ENCODE data around the gene EDRF1. TPM values are rescaled to one million over a fixed set of nuclear protein-coding genes. Genes with fewer than 3 reads are reported as not detected.

Gene EDRF1
- total and polyA plus RNA-seq, 4 donors, result 7.5 to 27.8 (median 22.9) TPM

- ATAC-seq (ENCODE audit: low FRiP score), result no peak
- intact Hi-C loops (cut with DNase I), result loop anchor here (5.0 to 10.0 kb wide), 2 partner anchors 101 to 104 kb away; partner anchors contain the start of genes BCCIP (in 2 of the 2) and UROS (in 2 of the 2)
- WGBS, 2 donors, result 82 to 88% methylated on average over 6 of the region's 6 CpGs
Observed at GRCh38 chr10:125721035-125721434, 1.5 kb downstream of the EDRF1 start.

GRCh38 chr10:125722811-125723210 lies 3.3 kb downstream of the EDRF1 start:
- WGBS, 2 donors, result 96 to 98% methylated on average over 1 of the region's 1 CpG

More at GRCh38 chr10:125721035-125721434, 1.5 kb downstream of the EDRF1 start:
- H3K36me3 ChIP-seq (ENCODE audit: control insufficient read depth in 1 of 2, insufficient read depth in 2 of 2, low read length in 1 of 2), result peaks cover 3 to 4% of the 10 kb centered on the region in 2 donors
- H3K27ac ChIP-seq (ENCODE audit: low read depth in 1 of 2, low read length in 2 of 2), result no peak overlapping the region
- H3K4me1 ChIP-seq (ENCODE audit: control insufficient read depth in 1 of 2, insufficient read depth in 2 of 2, low read length in 2 of 2), result no peaks in the 10 kb centered on the region
- no peak overlapping the region for H3K4me3 ChIP-seq (ENCODE audit: low read length in 2 of 2)
- no peaks in the 10 kb centered on the region for H3K9me3 ChIP-seq (ENCODE audit: control insufficient read depth, low read length)
- no peak for DNase-seq
- H3K27me3 ChIP-seq (ENCODE audit: control insufficient read depth in 1 of 2, insufficient read depth in 2 of 2, low read length in 1 of 2), result no peaks in the 10 kb centered on the region

DNA sequence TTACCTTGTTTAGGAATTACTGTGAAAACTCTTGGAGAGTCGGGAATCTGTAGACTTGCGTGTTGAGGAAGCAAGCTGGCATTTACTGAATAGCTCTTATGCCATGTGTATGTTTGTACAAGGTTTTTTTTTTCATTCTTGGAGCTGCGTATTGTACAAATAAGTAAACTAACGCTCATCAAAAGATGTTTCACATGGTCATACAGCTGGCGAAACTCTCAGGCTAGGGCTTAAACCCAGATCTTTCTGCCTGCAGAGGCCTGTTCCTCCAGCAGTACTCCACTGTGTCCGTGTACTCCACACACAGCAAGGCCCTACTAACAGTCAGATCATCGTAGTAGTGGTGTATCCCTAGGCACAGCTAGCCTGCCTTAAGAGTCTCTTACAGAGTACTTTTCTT lies 7.4 kb downstream of the EDRF1 start:
- H3K4me1 ChIP-seq (ENCODE audit: control insufficient read depth in 1 of 2, insufficient read depth in 2 of 2, low read length in 2 of 2), result no peaks in the 10 kb centered on the region
- peaks cover 9 to 14% of the 10 kb centered on the region in 2 donors for H3K36me3 ChIP-seq (ENCODE audit: control insufficient read depth in 1 of 2, insufficient read depth in 2 of 2, low read length in 1 of 2)
- H3K27ac ChIP-seq (ENCODE audit: low read depth in 1 of 2, low read length in 2 of 2), result no peak overlapping the region
- WGBS, 2 donors, result 92 to 93% methylated on average over 7 of the region's 7 CpGs
- no peak overlapping the region for H3K4me3 ChIP-seq (ENCODE audit: low read length in 2 of 2)
- DNase-seq (no peak), ATAC-seq (ENCODE audit: low FRiP score) (no peak)
- intact Hi-C loops (cut with DNase I), result loop anchor here in 1 of 2 donors (10.0 kb wide), 1 partner anchor 98 kb away; the partner anchor contains the start of genes BCCIP and UROS
- no peaks in the 10 kb centered on the region for H3K27me3 ChIP-seq (ENCODE audit: control insufficient read depth in 1 of 2, insufficient read depth in 2 of 2, low read length in 1 of 2)
- no peaks in the 10 kb centered on the region for H3K9me3 ChIP-seq (ENCODE audit: control insufficient read depth, low read length)

More at GRCh38 chr10:125722811-125723210, 3.3 kb downstream of the EDRF1 start:
- Histone ChIP-seq H3K4me1 (ENCODE audit: control insufficient read depth in 1 of 2, insufficient read depth in 2 of 2, low read length in 2 of 2) (no peaks in the 10 kb centered on the region), H3K27me3 (ENCODE audit: control insufficient read depth in 1 of 2, insufficient read depth in 2 of 2, low read length in 1 of 2) (no peaks in the 10 kb centered on the region), H3K9me3 (ENCODE audit: control insufficient read depth, low read length) (no peaks in the 10 kb centered on the region), H3K27ac (ENCODE audit: low read depth in 1 of 2, low read length in 2 of 2) (no peak overlapping the region), H3K4me3 (ENCODE audit: low read length in 2 of 2) (no peak overlapping the region), H3K36me3 (ENCODE audit: control insufficient read depth in 1 of 2, insufficient read depth in 2 of 2, low read length in 1 of 2) (peaks cover 6 to 9% of the 10 kb centered on the region in 2 donors)
- ATAC-seq (ENCODE audit: low FRiP score) (no peak), DNase-seq (no peak)
- intact Hi-C loops (cut with DNase I), result loop anchor here (5.0 to 10.0 kb wide), 2 partner anchors 99 to 102 kb away; partner anchors contain the start of genes BCCIP (in 2 of the 2) and UROS (in 2 of the 2)

- no peaks in the 10 kb centered on the region for H3K4me1 ChIP-seq (ENCODE audit: control insufficient read depth in 1 of 2, insufficient read depth in 2 of 2, low read length in 2 of 2)
- ATAC-seq (ENCODE audit: low FRiP score) (no peak), DNase-seq (no peak)
- no peak overlapping the region for H3K4me3 ChIP-seq (ENCODE audit: low read length in 2 of 2)
- H3K9me3 ChIP-seq (ENCODE audit: control insufficient read depth, low read length), result no peaks in the 10 kb centered on the region
- no peaks in the 10 kb centered on the region for H3K27me3 ChIP-seq (ENCODE audit: control insufficient read depth in 1 of 2, insufficient read depth in 2 of 2, low read length in 1 of 2)
- 59 to 63% methylated on average over 3 of the region's 3 CpGs for WGBS, 2 donors
- H3K27ac ChIP-seq (ENCODE audit: low read depth in 1 of 2, low read length in 2 of 2), result no peak overlapping the region
- intact Hi-C loops (cut with DNase I), result loop anchor here in 1 of 2 donors (10.0 kb wide), 1 partner anchor 97 kb away; the partner anchor contains the start of genes BCCIP and UROS
- peaks cover 9 to 15% of the 10 kb centered on the region in 2 donors for H3K36me3 ChIP-seq (ENCODE audit: control insufficient read depth in 1 of 2, insufficient read depth in 2 of 2, low read length in 1 of 2)
Observed at GRCh38 chr10:125727436-125727835, 7.9 kb downstream of the EDRF1 start.

DNA sequence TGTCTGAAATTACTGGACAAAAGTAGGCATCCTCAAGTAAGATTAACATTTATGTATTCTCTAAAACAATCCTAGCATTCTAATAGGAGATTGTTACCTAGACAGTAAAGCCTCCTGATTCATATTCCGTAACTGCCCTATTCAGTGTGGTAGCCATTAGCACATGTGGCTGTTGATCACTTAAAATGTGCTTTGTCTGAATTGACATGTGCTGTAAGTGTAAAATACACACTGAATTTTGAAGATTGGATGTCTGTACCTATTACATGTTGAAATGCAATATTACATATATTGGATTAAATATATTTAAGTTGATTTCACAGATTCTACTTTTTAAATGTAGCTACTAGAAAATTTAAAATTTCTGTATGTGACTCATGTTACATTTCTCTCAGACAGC lies 14.6 kb downstream of the EDRF1 start:
- no peaks in the 10 kb centered on the region for H3K27me3 ChIP-seq (ENCODE audit: control insufficient read depth in 1 of 2, insufficient read depth in 2 of 2, low read length in 1 of 2)
- ATAC-seq (ENCODE audit: low FRiP score) (no peak), DNase-seq (no peak)
- 93 to 94% methylated on average over 1 of the region's 1 CpG for WGBS, 2 donors
- peaks cover 15 to 17% of the 10 kb centered on the region in 2 donors for H3K36me3 ChIP-seq (ENCODE audit: control insufficient read depth in 1 of 2, insufficient read depth in 2 of 2, low read length in 1 of 2)
- intact Hi-C loops (cut with DNase I), result no loop called here
- H3K4me1 ChIP-seq (ENCODE audit: control insufficient read depth in 1 of 2, insufficient read depth in 2 of 2, low read length in 2 of 2), result no peaks in the 10 kb centered on the region
- H3K9me3 ChIP-seq (ENCODE audit: control insufficient read depth, low read length), result no peaks in the 10 kb centered on the region
- no peak overlapping the region for H3K27ac ChIP-seq (ENCODE audit: low read depth in 1 of 2, low read length in 2 of 2)
- no peak overlapping the region for H3K4me3 ChIP-seq (ENCODE audit: low read length in 2 of 2)

DNA sequence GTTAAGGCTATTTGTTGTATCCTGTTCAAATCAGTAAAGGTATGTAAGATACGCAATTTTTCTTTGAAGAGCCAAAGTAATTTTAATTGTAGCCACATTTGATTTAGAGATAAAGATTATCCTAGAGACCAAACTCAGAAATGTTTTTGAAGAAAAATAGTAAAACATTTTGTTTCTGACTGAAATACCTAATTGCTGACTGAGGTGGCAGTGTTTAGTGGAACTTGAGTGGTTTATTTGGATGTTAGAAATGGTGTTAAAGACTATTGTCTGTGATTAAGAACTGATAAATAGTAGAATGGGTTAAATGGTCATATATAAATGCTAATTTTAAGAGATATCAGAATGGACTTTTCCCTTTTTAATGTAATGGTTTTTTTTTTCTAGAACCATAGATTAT lies 15.3 kb downstream of the EDRF1 start:
- Histone ChIP-seq H3K4me3 (ENCODE audit: low read length in 2 of 2) (no peak overlapping the region), H3K36me3 (ENCODE audit: control insufficient read depth in 1 of 2, insufficient read depth in 2 of 2, low read length in 1 of 2) (peaks cover 12 to 17% of the 10 kb centered on the region in 2 donors), H3K9me3 (ENCODE audit: control insufficient read depth, low read length) (no peaks in the 10 kb centered on the region), H3K27me3 (ENCODE audit: control insufficient read depth in 1 of 2, insufficient read depth in 2 of 2, low read length in 1 of 2) (no peaks in the 10 kb centered on the region), H3K4me1 (ENCODE audit: control insufficient read depth in 1 of 2, insufficient read depth in 2 of 2, low read length in 2 of 2) (no peaks in the 10 kb centered on the region), H3K27ac (ENCODE audit: low read depth in 1 of 2, low read length in 2 of 2) (no peak overlapping the region)
- no peak for DNase-seq
- ATAC-seq (ENCODE audit: low FRiP score), result no peak
- intact Hi-C loops (cut with DNase I), result no loop called here
- WGBS, 2 donors, result 87 to 88% methylated on average over 1 of the region's 1 CpG

DNA sequence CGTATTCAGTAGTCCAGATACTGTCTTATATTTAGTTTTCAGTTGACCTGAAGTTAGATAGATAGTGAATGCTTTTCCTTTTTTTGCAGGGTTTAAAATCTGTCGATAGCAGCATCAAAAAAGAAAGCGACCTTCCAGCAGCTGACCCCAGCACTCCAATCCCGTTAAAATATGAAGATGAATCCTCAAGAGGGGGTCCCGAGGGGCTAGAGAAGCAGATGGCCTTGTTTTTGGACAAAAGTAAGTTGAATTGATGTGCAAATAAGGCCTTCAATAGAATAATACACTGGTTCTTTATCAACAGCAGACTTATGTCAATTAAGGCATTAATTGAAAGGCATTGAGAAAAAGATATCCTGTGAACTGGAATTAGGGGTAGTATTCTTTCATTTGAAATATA lies 18.7 kb downstream of the EDRF1 start:
- H3K36me3 ChIP-seq (ENCODE audit: control insufficient read depth in 1 of 2, insufficient read depth in 2 of 2, low read length in 1 of 2), result peaks cover 11 to 14% of the 10 kb centered on the region in 2 donors
- WGBS, 2 donors, result 90 to 92% methylated on average over 5 of the region's 5 CpGs
- intact Hi-C loops (cut with DNase I), result no loop called here

DNA sequence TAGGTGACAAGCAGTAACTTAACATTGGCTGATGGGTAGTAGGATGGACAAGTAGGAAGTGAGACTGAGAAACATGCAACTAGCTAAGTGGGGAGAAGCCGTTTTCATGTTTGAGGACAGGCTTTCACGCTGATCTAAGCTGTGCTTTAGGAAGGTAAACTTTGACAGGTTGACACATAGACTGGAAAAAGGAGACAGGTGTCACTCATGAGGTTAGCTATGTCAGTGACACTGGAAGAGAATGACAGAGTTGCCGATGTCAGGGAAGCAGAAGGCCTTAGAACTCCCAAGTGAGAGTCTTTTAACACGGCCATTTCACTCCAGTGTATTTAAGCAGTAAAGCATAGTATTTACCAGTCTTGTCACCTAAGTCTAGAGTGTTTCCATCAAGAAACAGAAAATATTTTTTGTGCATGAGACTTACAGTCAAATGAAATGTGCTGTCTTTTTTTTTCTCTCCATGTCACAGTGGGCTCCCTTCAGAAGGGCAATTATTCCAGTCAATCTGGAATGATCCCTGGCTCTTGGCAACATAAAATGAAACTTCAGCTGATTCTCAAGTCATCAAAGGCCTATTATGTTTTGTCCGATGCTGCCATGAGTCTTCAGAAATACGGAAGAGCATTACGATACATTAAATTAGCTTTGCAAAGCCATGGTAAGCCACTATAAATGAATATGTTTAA lies 20.6 kb downstream of the EDRF1 start:
- WGBS, 2 donors, result 91 to 93% methylated on average over 7 of the region's 7 CpGs
- H3K4me1 ChIP-seq (ENCODE audit: control insufficient read depth in 1 of 2, insufficient read depth in 2 of 2, low read length in 2 of 2), result no peaks in the 10 kb centered on the region
- ATAC-seq (ENCODE audit: low FRiP score) (no peak), DNase-seq (no peak)
- no peak overlapping the region for H3K27ac ChIP-seq (ENCODE audit: low read depth in 1 of 2, low read length in 2 of 2)
- intact Hi-C loops (cut with DNase I), result no loop called here
- H3K4me3 ChIP-seq (ENCODE audit: low read length in 2 of 2), result no peak overlapping the region
- H3K9me3 ChIP-seq (ENCODE audit: control insufficient read depth, low read length), result no peaks in the 10 kb centered on the region
- H3K27me3 ChIP-seq (ENCODE audit: control insufficient read depth in 1 of 2, insufficient read depth in 2 of 2, low read length in 1 of 2), result no peaks in the 10 kb centered on the region
- peaks cover 16% of the 10 kb centered on the region in 2 donors for H3K36me3 ChIP-seq (ENCODE audit: control insufficient read depth in 1 of 2, insufficient read depth in 2 of 2, low read length in 1 of 2)

More for the DNA sequence above, 18.7 kb downstream of the EDRF1 start:
- no peaks in the 10 kb centered on the region for H3K27me3 ChIP-seq (ENCODE audit: control insufficient read depth in 1 of 2, insufficient read depth in 2 of 2, low read length in 1 of 2)
- H3K27ac ChIP-seq (ENCODE audit: low read depth in 1 of 2, low read length in 2 of 2), result no peak overlapping the region
- no peaks in the 10 kb centered on the region for H3K9me3 ChIP-seq (ENCODE audit: control insufficient read depth, low read length)
- no peak overlapping the region for H3K4me3 ChIP-seq (ENCODE audit: low read length in 2 of 2)
- DNase-seq (no peak), ATAC-seq (ENCODE audit: low FRiP score) (no peak)
- H3K4me1 ChIP-seq (ENCODE audit: control insufficient read depth in 1 of 2, insufficient read depth in 2 of 2, low read length in 2 of 2), result no peaks in the 10 kb centered on the region

DNA sequence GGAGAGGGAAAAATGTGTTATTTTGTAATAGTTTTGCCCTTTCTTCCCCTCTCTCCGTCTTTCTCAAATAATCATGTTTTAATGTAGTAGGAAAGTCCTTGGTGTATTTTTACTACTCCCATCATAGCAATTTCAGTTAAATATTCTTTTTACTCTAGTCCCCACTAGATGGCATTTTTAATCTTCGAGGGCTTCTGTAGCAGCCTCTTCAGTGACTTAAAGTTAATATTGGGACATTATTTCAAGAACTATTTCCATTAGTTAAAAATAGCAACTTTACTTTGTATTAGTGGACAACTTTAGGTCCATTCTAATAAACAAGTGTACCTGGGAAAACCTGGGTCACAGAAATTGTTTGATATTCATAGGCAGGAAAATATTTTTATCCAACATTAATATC lies 23.0 kb downstream of the EDRF1 start:
- intact Hi-C loops (cut with DNase I), result no loop called here
- H3K4me3 ChIP-seq (ENCODE audit: low read length in 2 of 2), result no peak overlapping the region
- WGBS, 2 donors, result 48 to 58% methylated on average over 2 of the region's 2 CpGs
- H3K27me3 ChIP-seq (ENCODE audit: control insufficient read depth in 1 of 2, insufficient read depth in 2 of 2, low read length in 1 of 2), result no peaks in the 10 kb centered on the region
- DNase-seq, result no peak
- no peaks in the 10 kb centered on the region for H3K4me1 ChIP-seq (ENCODE audit: control insufficient read depth in 1 of 2, insufficient read depth in 2 of 2, low read length in 2 of 2)
- no peaks in the 10 kb centered on the region for H3K9me3 ChIP-seq (ENCODE audit: control insufficient read depth, low read length)
- ATAC-seq (ENCODE audit: low FRiP score), result no peak
- peaks cover 10 to 12% of the 10 kb centered on the region in 2 donors for H3K36me3 ChIP-seq (ENCODE audit: control insufficient read depth in 1 of 2, insufficient read depth in 2 of 2, low read length in 1 of 2)
- no peak overlapping the region for H3K27ac ChIP-seq (ENCODE audit: low read depth in 1 of 2, low read length in 2 of 2)
